Measurements from ENCODE around the gene SOCS6. TPM values are rescaled to one million over a fixed set of nuclear protein-coding genes. Genes with fewer than 3 reads are reported as not detected.

Gene SOCS6
- total and polyA plus RNA-seq, 5 experiments from 2014 or later, result 0.28 to 2.9 (median 1.2) TPM; not detected in 1

DNA sequence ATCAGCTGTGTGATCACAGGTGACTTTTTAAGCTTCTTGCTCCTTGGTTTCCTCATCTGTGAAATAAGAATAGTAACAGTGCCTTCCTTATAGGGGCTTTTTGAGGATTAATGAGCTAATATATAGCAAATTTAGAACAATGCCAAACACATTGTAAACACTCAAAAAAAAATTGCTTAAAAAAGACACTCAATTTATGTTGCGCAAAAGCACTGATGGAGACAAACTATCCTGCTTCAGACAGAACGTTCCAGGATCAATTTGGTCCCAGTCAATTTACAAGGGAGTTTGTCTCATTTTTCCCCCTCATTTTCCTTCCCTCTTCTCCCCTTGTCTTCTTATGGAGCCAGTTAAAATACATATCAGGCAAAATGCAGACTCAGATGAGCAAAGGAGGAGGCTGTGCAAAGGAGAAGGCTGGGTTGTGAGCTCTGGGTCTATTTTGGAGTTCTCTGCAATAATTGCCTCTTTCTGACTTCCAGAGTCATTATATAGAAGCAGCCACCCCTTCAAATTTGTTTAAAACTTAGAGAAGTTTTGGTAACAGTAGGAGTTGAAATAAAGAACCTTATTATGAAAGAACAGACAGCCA is 83.7 kb downstream of the SOCS6 start:
- DNase-seq (no peak), ATAC-seq (no peak)
- POLR2A ChIA-PET, result no interaction called here
- no peak overlapping the region for H3K4me3 Mint-ChIP-seq
- H3K36me3 Mint-ChIP-seq, result no peaks in the 10 kb centered on the region
- H3K27ac Mint-ChIP-seq, result no peak overlapping the region
- H3K9me3 Mint-ChIP-seq, result peaks cover 0 to 3% (median 0%) of the 10 kb centered on the region in 9 donors
- peaks cover 6 to 31% (median 14%) of the 10 kb centered on the region in 5 donors for H3K27me3 Mint-ChIP-seq
- no peaks in the 10 kb centered on the region for H3K4me1 Mint-ChIP-seq

DNA sequence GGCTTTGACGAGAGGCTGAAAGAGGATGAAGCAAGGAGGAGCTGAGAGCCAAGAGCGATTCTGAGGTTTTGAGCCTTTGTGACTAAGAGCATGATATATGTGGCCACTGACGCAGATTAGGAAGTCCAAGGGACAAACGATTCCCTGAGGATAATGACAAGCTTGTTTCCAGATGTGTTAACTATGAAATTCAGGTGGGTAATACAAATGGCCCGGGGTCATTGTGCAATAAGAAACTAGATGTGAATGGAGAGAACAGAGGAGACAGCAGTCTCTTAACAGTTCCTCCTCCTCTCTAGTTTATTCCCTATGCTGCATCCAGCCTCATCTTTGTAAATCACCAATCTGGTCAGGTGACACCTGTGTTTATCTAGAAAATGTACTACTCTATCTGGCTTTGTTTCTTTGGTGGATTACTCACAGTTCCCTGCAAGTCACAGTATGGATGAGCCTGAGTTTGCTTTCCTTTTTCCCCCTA is 84.2 kb downstream of the SOCS6 start:
- H3K9me3 Mint-ChIP-seq, result peaks cover 0 to 3% (median 0%) of the 10 kb centered on the region in 9 donors
- ATAC-seq, result no peak
- H3K36me3 Mint-ChIP-seq, result no peaks in the 10 kb centered on the region
- H3K4me3 Mint-ChIP-seq, result no peak overlapping the region
- H3K4me1 Mint-ChIP-seq, result no peaks in the 10 kb centered on the region
- no peak overlapping the region for H3K27ac Mint-ChIP-seq
- POLR2A ChIA-PET, result no interaction called here
- peaks cover 6 to 25% (median 11%) of the 10 kb centered on the region in 5 donors for H3K27me3 Mint-ChIP-seq
- DNase-seq, result no peak

DNA sequence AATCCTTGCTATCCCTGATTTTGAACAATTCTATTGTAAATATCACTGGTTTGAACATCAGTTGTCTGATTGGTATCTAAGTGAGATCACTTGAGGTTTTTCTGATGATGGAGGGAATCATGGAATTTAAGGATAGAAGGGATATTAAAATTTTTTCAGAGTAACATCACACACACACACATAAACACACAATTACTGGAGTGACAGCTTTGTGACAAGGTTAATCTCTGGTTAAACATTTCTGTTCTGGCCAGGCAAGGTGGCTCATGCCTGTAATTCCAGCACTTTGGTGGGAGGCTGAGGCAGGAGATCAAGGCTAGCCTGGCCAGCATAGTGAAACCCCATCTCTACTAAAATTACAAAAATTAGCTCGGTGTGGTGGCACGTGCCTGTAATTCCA is 85.3 kb downstream of the SOCS6 start:
- no peak overlapping the region for H3K27ac Mint-ChIP-seq
- peaks cover 0 to 3% (median 0%) of the 10 kb centered on the region in 9 donors for H3K9me3 Mint-ChIP-seq
- H3K4me3 Mint-ChIP-seq, result no peak overlapping the region
- H3K36me3 Mint-ChIP-seq, result no peaks in the 10 kb centered on the region
- ATAC-seq (no peak), DNase-seq (no peak)
- POLR2A ChIA-PET, result no interaction called here
- H3K4me1 Mint-ChIP-seq, result no peaks in the 10 kb centered on the region
- H3K27me3 Mint-ChIP-seq, result peaks cover 2 to 17% (median 6%) of the 10 kb centered on the region in 5 donors

DNA sequence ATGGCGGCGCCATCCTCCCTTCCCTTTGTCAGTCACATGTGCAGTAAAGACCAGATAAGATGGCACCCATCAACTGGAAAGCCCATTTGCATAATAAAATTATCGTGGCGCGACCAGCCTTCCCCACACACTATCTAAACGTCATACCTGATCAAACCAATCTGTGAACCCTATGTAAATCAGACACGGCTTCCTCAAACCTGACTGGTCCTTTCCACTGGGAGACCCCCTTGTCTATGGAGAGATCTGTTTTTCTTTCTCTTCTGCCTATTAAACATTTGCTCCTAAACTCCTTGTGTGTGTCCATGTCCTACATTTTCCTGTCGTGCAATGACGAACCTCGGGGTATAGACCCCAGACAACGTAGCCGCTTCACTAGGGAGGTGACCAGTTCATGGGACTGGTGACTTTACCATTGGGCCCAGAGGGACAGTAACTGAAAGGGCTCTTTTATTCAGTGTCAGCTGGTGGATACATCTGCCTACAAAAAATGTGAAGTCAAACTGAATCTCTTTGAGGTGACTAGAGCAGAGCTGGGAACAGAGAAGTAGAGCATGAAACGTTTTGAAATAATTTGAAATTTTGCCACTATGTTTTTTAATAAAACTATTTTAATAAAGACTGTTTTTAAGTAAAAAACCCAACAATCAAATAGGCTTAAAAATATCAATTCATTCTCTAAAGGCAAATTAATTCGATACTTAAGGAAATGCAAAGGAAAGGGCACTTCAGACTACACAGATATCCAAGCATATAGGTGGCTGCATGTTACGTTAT is 87.5 kb downstream of the SOCS6 start:
- H3K9me3 Mint-ChIP-seq, result peaks cover 0 to 3% (median 0%) of the 10 kb centered on the region in 9 donors
- no peaks in the 10 kb centered on the region for H3K4me1 Mint-ChIP-seq
- no peak for ATAC-seq
- DNase-seq, result no peak
- no peaks in the 10 kb centered on the region for H3K36me3 Mint-ChIP-seq
- H3K27me3 Mint-ChIP-seq, result peaks cover 0 to 2% (median under 1%) of the 10 kb centered on the region in 5 donors
- H3K27ac Mint-ChIP-seq, result no peak overlapping the region
- POLR2A ChIA-PET, result no interaction called here
- H3K4me3 Mint-ChIP-seq, result no peak overlapping the region

DNA sequence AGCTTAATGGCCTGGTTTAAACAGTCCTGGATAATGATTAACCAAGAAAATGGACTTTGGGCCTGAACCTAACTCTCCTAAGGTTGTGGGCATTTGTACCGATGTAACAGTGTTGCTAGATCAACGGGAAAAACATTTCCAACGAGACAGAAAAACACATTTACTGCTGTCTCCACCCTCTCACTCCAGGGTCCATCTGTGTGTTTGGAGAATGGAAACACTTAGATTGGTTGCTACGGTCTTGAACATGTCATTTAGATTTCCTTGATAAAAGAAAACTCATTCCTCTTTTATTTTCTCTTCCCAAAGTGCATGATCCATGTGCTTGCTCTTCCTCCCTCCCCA is 88.0 kb downstream of the SOCS6 start:
- H3K4me1 Mint-ChIP-seq, result peaks cover 0 to 3% (median 0%) of the 10 kb centered on the region in 4 donors
- H3K27ac Mint-ChIP-seq, result no peak overlapping the region
- H3K27me3 Mint-ChIP-seq, result peaks cover 0 to 4% (median under 1%) of the 10 kb centered on the region in 5 donors
- peaks cover 0 to 3% (median 0%) of the 10 kb centered on the region in 9 donors for H3K9me3 Mint-ChIP-seq
- POLR2A ChIA-PET, result no interaction called here
- no peak overlapping the region for H3K4me3 Mint-ChIP-seq
- ATAC-seq (no peak), DNase-seq (no peak)
- H3K36me3 Mint-ChIP-seq, result no peaks in the 10 kb centered on the region

- Mint-ChIP-seq H3K27ac (no peak overlapping the region), H3K4me1 (peaks cover 0 to 4% (median 0%) of the 10 kb centered on the region in 4 donors), H3K27me3 (peaks cover 0 to 8% (median 5%) of the 10 kb centered on the region in 5 donors), H3K36me3 (no peaks in the 10 kb centered on the region), H3K4me3 (no peak overlapping the region), H3K9me3 (peaks cover 0 to 3% (median 0%) of the 10 kb centered on the region in 9 donors)
- DNase-seq (no peak), ATAC-seq (no peak)
- POLR2A ChIA-PET, result no interaction called here
Measured at GRCh38 chr18:70377317-70377799, 88.5 kb downstream of the SOCS6 start.

GRCh38 chr18:70377857-70378701 is 89.2 kb downstream of the SOCS6 start:
- POLR2A ChIA-PET, result no interaction called here
- DNase-seq (no peak), ATAC-seq (no peak)
- H3K4me3 Mint-ChIP-seq, result no peak overlapping the region
- H3K27ac Mint-ChIP-seq, result no peak overlapping the region
- peaks cover 0 to 4% (median 0%) of the 10 kb centered on the region in 4 donors for H3K4me1 Mint-ChIP-seq
- peaks cover 0 to 3% (median 0%) of the 10 kb centered on the region in 9 donors for H3K9me3 Mint-ChIP-seq
- H3K27me3 Mint-ChIP-seq, result peaks cover 0 to 9% (median 5%) of the 10 kb centered on the region in 5 donors
- H3K36me3 Mint-ChIP-seq, result no peaks in the 10 kb centered on the region

Other genes starting within 250 kb of the SOCS6 start
- gene RTTN, start 83.4 kb upstream of the SOCS6 start, total RNA-seq, result 10 to 100 TPM; 25.4 to 26.6 TPM
- gene RTTN, start 83.4 kb upstream of the SOCS6 start, polyA plus RNA-seq, result 1 to 10 TPM; 2.6 to 4.8 (median 3.2) TPM